H4 (cell line): ENCODE measurements around the gene ELAPOR2. TPM values are rescaled to one million over a fixed set of nuclear protein-coding genes. Genes with fewer than 3 reads are reported as not detected.
"Not testable (repeated sequence)": the region's sequence is repeated elsewhere in the genome, so short reads cannot be mapped to it uniquely, and the experiment has no call there.

ENCODE experiments used
- DNase-seq: peaks from one replicate; pipeline ENCODE4 v3.0.0-alpha.2; 2015; ENCODE audit warnings: low spot score
- total RNA-seq: library from RNA; depleted of rRNA; stranded (reverse); fragments of >200 nt; shearing (Covaris generic); gene quantifications from 2 replicates; pipeline ENCODE4 v1.2.3, GENCODE V29; 2014; rRNA removed

ELAPOR2 gene
- 9.5 TPM in 2 replicates for total RNA-seq

GRCh38 chr7:87059525-87060287 is at the start of gene ELAPOR2:
Gene ELAPOR2, minus strand, starts transcription at chr7:87059654. Its CDS starts 141 bp downstream, at chr7:87059513.
- peak; percentile 59 for DNase-seq

GRCh38 chr7:87107949-87108776 is 48.7 kb upstream of the ELAPOR2 start:
- no peak for DNase-seq

- DNase-seq: no peak
These were observed 47.6 kb upstream of the ELAPOR2 start for GRCh38 chr7:87106974-87107612.

GRCh38 chr7:87105401-87105800 is 45.9 kb upstream of the ELAPOR2 start:
- no peak for DNase-seq

GRCh38 chr7:87100326-87100725 is 40.9 kb upstream of the ELAPOR2 start:
- no peak for DNase-seq

- not testable (repeated sequence) for DNase-seq
These were observed 37.9 kb upstream of the ELAPOR2 start for GRCh38 chr7:87097375-87097774.

GRCh38 chr7:87094322-87094721 is 34.9 kb upstream of the ELAPOR2 start:
- no peak for DNase-seq

GRCh38 chr7:87092568-87093091 is 33.2 kb upstream of the ELAPOR2 start:
- DNase-seq: no peak

GRCh38 chr7:87091487-87092066 is 32.1 kb upstream of the ELAPOR2 start:
- no peak for DNase-seq

- no peak for DNase-seq
These were observed 24.5 kb upstream of the ELAPOR2 start for GRCh38 chr7:87083865-87084519.

- DNase-seq: no peak
These were observed 23.2 kb upstream of the ELAPOR2 start for GRCh38 chr7:87082675-87083074.

- no peak for DNase-seq
These were observed 16.4 kb upstream of the ELAPOR2 start for GRCh38 chr7:87075671-87076404.

- no peak for DNase-seq
These were observed 8.3 kb upstream of the ELAPOR2 start for GRCh38 chr7:87067788-87068187.

- no peak for DNase-seq
These were observed 759 bp upstream of the ELAPOR2 start for GRCh38 chr7:87060288-87060537.

- no peak for DNase-seq
These were observed 520 bp downstream of the ELAPOR2 start for GRCh38 chr7:87058744-87059524.

GRCh38 chr7:87057210-87057609 is 2.2 kb downstream of the ELAPOR2 start:
- no peak for DNase-seq

- no peak for DNase-seq
These were observed 3.1 kb downstream of the ELAPOR2 start for GRCh38 chr7:87056346-87056745.

- no peak for DNase-seq
These were observed 10.6 kb downstream of the ELAPOR2 start for GRCh38 chr7:87048839-87049238.

- DNase-seq: no peak
These were observed 13.0 kb downstream of the ELAPOR2 start for GRCh38 chr7:87046456-87046855.

- not testable (repeated sequence) for DNase-seq
These were observed 14.7 kb downstream of the ELAPOR2 start for GRCh38 chr7:87044713-87045112.
